Skeletal muscle satellite cell (primary cell): ENCODE results near the gene COPZ2.
"Not testable (repeated sequence)": the region's sequence is repeated elsewhere in the genome, so short reads cannot be mapped to it uniquely, and the experiment has no call there.

Experiments
- H3K27me3 ChIP-seq: 2 replicates; pipeline ENCODE4 v1.7.0; 2013; ENCODE audit warnings: low read length; ENCODE audit not compliant: control insufficient read depth, insufficient read depth
- H3K36me3 ChIP-seq: 2 replicates; pipeline ENCODE4 v1.7.0; 2013; ENCODE audit warnings: mild to moderate bottlenecking, control low read depth, low read length; ENCODE audit not compliant: insufficient read depth
- H3K4me1 ChIP-seq: 2 replicates; pipeline ENCODE4 v1.7.0; 2013; ENCODE audit warnings: low read length; ENCODE audit not compliant: control insufficient read depth, insufficient read depth
- H3K4me2 ChIP-seq: 2 replicates; pipeline ENCODE4 v1.7.0; 2013; ENCODE audit warnings: mild to moderate bottlenecking, low read length
- H3K4me3 ChIP-seq: 2 replicates; pipeline ENCODE4 v1.7.0; 2013; ENCODE audit warnings: low read length
- H3K9ac ChIP-seq: 2 replicates; pipeline ENCODE4 v1.7.0; 2013; ENCODE audit warnings: mild to moderate bottlenecking, low read depth, low read length, moderate library complexity
- H3K9me3 ChIP-seq: replicated peaks from 2 replicates; pipeline ENCODE4 v1.7.0; 2013; ENCODE audit warnings: mild to moderate bottlenecking, control low read depth, low read length

The COPZ2 gene

DNA sequence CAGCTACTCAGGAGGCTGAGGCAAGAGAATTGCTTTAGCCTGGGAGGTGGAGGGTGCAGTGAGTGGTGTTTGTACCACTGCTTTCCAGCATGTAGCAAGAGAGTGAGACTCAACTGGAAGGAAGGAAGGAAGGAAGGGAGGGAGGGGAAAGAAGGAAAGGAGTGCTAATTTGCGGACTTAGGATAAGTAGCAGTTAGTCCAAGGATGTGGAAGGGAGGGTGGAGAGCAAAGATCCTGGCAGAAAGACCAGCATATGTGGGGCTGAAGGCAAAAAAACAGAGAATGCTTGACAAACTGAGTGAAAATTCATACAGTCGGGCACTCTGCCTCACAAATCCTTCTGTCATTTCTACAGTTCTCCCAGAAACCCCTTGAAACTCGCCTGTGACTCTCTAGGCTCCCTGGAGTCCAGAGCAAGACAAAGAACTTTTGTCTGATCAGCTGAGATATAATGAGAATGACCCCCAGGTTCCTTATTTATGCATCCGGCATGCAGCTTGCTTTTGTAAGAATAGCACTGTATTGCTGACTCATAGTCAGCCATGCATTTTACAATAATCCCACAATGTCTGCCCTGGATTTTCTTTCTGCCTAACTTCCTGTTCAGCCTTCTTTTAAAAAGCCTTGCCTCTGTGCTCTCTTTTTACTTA, 35.2 kb downstream of the COPZ2 start:
- Histone ChIP-seq H3K4me1 (peaks cover 50% of the 10 kb centered on the region), H3K9me3 (no peaks in the 10 kb centered on the region), H3K4me3 (no peak overlapping the region), H3K36me3 (no peaks in the 10 kb centered on the region), H3K27me3 (no peaks in the 10 kb centered on the region), H3K9ac (peak overlapping the region; percentile 67), H3K4me2 (peak overlapping the region; percentile 29)

DNA sequence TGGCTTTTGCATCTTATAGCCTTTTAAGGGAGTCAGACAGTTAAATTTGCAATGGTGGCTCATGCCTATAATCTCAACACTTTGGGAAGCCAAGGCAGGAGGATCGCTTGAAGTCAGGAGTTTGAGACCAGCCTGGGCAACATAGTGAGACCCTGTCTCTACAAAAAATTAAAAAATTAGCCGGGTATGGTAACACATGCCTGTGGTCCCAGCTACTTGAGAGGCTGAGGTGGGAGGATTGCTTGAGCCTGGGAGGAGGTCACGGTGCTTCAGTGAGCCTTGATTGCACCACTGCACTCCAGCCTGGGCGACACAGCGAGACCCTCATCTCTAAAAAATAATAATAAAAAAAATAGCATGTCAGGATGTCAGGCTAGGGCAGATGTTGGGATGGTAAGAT, 35.9 kb downstream of the COPZ2 start:
- not testable (repeated sequence) for H3K4me2 ChIP-seq
- H3K4me1 ChIP-seq, result peaks cover 50% of the 10 kb centered on the region

DNA sequence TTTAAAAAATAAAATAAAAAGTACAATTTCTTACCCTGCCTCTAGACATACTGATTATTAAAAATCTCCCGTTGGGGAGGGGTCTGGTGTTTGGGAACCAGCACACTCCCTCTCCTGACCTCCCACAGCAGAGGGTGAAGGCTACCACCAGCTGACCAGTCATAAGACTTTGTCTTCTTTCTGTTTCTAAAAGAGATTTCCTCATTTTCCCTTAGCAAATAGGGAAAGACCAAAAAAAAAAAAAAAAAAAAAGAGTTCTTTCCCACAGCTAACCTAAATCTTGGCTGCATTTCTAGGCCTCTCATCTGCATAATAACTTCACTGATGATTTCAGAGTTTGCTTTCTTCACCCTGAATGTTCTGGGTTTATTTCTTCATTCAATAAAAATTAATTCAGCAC, 36.4 kb downstream of the COPZ2 start:
- H3K4me3 ChIP-seq, result no peak overlapping the region
- H3K27me3 ChIP-seq, result no peaks in the 10 kb centered on the region
- H3K4me2 ChIP-seq, result no peak overlapping the region
- peaks cover 49% of the 10 kb centered on the region for H3K4me1 ChIP-seq
- no peaks in the 10 kb centered on the region for H3K9me3 ChIP-seq
- H3K9ac ChIP-seq, result no peak overlapping the region
- H3K36me3 ChIP-seq, result no peaks in the 10 kb centered on the region

More for the DNA sequence above, 35.9 kb downstream of the COPZ2 start:
- H3K27me3 ChIP-seq, H3K9me3 ChIP-seq, H3K4me3 ChIP-seq, H3K9ac ChIP-seq, H3K36me3 ChIP-seq: not testable (repeated sequence)

- Histone ChIP-seq H3K27me3 (peaks cover 10% of the 10 kb centered on the region), H3K4me1 (peaks cover 36% of the 10 kb centered on the region), H3K4me3 (no peak overlapping the region)
Measured at GRCh38 chr17:47999582-47999981, 38.0 kb downstream of the COPZ2 start.

GRCh38 chr17:47998044-47998443, 39.6 kb downstream of the COPZ2 start:
- no peak overlapping the region for H3K4me2 ChIP-seq
- H3K4me3 ChIP-seq, result no peak overlapping the region
- H3K36me3 ChIP-seq, result no peaks in the 10 kb centered on the region
- no peaks in the 10 kb centered on the region for H3K9me3 ChIP-seq
- H3K4me1 ChIP-seq, result peaks cover 29% of the 10 kb centered on the region
- H3K9ac ChIP-seq, result no peak overlapping the region
- peaks cover 14% of the 10 kb centered on the region for H3K27me3 ChIP-seq

More at GRCh38 chr17:47999582-47999981, 38.0 kb downstream of the COPZ2 start:
- Histone ChIP-seq H3K36me3 (no peaks in the 10 kb centered on the region), H3K4me2 (peak overlapping the region; percentile 4), H3K9me3 (no peaks in the 10 kb centered on the region), H3K9ac (no peak overlapping the region)

DNA sequence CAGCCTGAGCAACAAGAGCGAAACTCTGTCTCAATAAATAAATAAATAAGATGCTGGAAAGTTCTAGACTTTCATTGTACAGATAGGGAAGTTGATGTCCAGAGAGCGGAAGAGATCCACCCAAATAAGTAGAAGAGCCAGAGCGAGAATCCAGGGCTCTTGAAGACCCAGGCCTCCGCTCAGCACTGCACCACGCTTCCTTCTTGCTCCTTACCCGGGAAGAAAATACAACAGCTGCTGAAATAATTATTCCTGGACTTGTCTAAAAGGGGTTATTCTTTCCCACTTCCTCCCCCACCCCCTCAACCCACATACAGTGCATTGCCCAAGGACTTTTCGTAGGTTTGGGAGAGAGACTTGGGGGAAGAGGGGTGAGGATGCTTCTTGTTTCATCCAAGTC, 40.0 kb downstream of the COPZ2 start:
- Histone ChIP-seq H3K9me3 (no peaks in the 10 kb centered on the region), H3K4me1 (peaks cover 24% of the 10 kb centered on the region), H3K4me2 (no peak overlapping the region), H3K4me3 (no peak overlapping the region), H3K36me3 (no peaks in the 10 kb centered on the region), H3K27me3 (peaks cover 14% of the 10 kb centered on the region), H3K9ac (no peak overlapping the region)

DNA sequence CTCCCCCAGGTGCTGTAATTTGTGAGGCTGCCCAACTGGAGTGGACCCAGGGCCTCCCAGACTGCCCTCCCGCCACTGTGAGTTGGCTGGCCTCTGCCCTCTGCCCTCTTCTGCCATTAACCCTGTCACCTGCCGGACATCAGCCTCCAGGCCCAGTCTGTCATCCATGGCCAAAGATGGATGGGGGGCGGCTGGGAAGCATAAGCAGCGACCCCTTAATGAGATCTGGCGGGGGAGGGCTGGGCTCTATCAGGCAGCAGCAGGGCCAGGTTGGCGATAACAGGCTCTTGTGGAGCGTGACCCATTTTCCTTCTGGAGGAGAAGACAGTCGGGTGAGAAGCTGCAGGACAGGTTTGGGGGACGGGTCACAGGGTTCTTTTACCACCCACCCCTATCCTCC, 41.4 kb downstream of the COPZ2 start:
- H3K27me3 ChIP-seq, result peaks cover 14% of the 10 kb centered on the region
- no peak overlapping the region for H3K4me3 ChIP-seq
- H3K4me1 ChIP-seq, result peaks cover 19% of the 10 kb centered on the region
- H3K9ac ChIP-seq, result no peak overlapping the region
- no peak overlapping the region for H3K4me2 ChIP-seq
- no peaks in the 10 kb centered on the region for H3K9me3 ChIP-seq
- no peaks in the 10 kb centered on the region for H3K36me3 ChIP-seq

GRCh38 chr17:47995241-47995935, 42.2 kb downstream of the COPZ2 start:
- Histone ChIP-seq H3K27me3 (peaks cover 14% of the 10 kb centered on the region), H3K4me1 (peaks cover 26% of the 10 kb centered on the region), H3K4me2 (no peak overlapping the region), H3K9ac (no peak overlapping the region), H3K9me3 (no peaks in the 10 kb centered on the region), H3K4me3 (no peak overlapping the region), H3K36me3 (no peaks in the 10 kb centered on the region)

- Histone ChIP-seq H3K4me3 (no peak overlapping the region), H3K36me3 (no peaks in the 10 kb centered on the region), H3K9me3 (no peaks in the 10 kb centered on the region), H3K4me1 (peaks cover 21% of the 10 kb centered on the region), H3K9ac (no peak overlapping the region), H3K27me3 (peaks cover 14% of the 10 kb centered on the region), H3K4me2 (no peak overlapping the region)
Measured at GRCh38 chr17:47994724-47995123, 42.9 kb downstream of the COPZ2 start.

GRCh38 chr17:47993964-47994363, 43.6 kb downstream of the COPZ2 start:
- Histone ChIP-seq H3K36me3 (no peaks in the 10 kb centered on the region), H3K4me2 (no peak overlapping the region), H3K4me1 (peaks cover 14% of the 10 kb centered on the region), H3K27me3 (peaks cover 14% of the 10 kb centered on the region), H3K9me3 (no peaks in the 10 kb centered on the region), H3K9ac (no peak overlapping the region), H3K4me3 (no peak overlapping the region)

DNA sequence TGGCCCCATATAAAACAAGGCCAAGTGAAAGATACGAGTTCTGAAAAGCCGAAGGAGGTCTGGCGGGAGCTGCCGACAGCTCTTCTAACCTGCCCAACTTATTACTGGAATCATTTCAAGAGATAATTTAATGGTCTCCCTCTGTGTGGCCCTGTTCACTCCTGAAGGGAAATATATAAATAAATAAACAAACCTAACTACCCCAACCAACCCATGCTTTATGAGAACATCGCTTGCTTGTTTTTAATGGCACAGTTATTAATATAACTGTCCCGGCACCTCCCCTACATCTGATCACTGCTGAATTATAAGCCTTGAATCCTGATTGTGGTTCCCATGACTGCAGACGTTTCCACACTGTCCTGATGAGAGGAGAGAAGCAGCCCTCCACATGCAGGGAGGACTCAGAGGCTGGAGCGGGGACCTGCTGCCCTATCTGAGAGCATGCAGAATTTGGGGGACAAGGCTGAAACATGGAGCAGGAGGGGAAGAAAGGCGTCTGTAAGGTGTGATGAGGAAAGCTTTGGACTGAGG, 44.5 kb downstream of the COPZ2 start:
- Histone ChIP-seq H3K9ac (no peak overlapping the region), H3K36me3 (no peaks in the 10 kb centered on the region), H3K4me3 (no peak overlapping the region), H3K4me1 (peaks cover 14% of the 10 kb centered on the region), H3K9me3 (no peaks in the 10 kb centered on the region), H3K27me3 (peaks cover 14% of the 10 kb centered on the region), H3K4me2 (no peak overlapping the region)

DNA sequence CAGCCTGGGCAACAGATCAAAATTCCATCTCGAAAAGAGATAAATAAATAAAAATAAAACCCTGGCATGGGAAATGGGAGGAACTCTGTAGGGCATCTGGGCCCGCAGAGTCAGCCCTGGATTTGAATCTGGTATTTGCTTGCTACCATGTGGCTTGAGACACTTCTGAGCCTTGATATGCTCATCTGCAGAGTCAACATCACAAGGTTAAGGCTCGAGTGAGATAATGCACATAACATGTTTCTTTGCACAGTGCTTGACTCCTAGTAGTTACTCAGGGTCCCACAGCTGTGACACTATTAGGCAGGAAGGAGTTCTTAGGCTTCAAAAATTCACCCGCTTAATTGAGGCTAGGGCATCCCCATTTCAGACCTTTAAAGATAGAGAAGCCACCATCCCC, 45.4 kb downstream of the COPZ2 start:
- Histone ChIP-seq H3K4me1 (peaks cover 16% of the 10 kb centered on the region), H3K9ac (no peak overlapping the region), H3K36me3 (no peaks in the 10 kb centered on the region), H3K27me3 (peaks cover 14% of the 10 kb centered on the region), H3K9me3 (no peaks in the 10 kb centered on the region), H3K4me3 (no peak overlapping the region), H3K4me2 (no peak overlapping the region)
